GOT3 (cell line): ENCODE measurements around the gene GNA12.
"Not testable (repeated sequence)": the region's sequence is repeated elsewhere in the genome, so short reads cannot be mapped to it uniquely, and the experiment has no call there.

ENCODE experiments used
- DNase-seq: peaks from one replicate; lab custom pipeline; 2025; ENCODE audit warnings: mixed read lengths; lab: John Stamatoyannopoulos, UW

GNA12 gene

GRCh38 chr7:2711895-2712675, 132.0 kb downstream of the GNA12 start:
- DNase-seq, result no peak

- DNase-seq, result no peak
Measured at GRCh38 chr7:2710901-2711551, 133.1 kb downstream of the GNA12 start.

DNA sequence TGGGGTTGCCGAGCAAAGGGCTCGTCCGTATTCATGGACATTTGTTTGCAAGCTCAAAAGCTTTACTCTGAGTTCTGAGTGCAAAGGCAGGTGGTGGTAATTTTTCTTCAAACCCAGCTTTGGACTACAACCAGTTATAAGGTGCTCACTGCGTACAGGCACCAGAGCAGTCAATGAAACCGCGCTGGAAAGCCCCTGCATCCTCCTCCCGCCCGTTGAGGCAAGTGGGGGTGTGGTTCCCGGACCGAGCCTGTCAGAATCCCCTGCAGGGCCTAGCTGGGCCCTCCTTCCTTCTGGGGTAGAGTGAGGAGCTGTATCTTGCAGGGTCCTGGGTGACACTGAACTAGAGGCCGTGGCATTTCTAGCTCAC, 133.8 kb downstream of the GNA12 start:
- no peak for DNase-seq

- DNase-seq, result peak; percentile 35
Measured at GRCh38 chr7:2709553-2710285, 134.4 kb downstream of the GNA12 start.

DNA sequence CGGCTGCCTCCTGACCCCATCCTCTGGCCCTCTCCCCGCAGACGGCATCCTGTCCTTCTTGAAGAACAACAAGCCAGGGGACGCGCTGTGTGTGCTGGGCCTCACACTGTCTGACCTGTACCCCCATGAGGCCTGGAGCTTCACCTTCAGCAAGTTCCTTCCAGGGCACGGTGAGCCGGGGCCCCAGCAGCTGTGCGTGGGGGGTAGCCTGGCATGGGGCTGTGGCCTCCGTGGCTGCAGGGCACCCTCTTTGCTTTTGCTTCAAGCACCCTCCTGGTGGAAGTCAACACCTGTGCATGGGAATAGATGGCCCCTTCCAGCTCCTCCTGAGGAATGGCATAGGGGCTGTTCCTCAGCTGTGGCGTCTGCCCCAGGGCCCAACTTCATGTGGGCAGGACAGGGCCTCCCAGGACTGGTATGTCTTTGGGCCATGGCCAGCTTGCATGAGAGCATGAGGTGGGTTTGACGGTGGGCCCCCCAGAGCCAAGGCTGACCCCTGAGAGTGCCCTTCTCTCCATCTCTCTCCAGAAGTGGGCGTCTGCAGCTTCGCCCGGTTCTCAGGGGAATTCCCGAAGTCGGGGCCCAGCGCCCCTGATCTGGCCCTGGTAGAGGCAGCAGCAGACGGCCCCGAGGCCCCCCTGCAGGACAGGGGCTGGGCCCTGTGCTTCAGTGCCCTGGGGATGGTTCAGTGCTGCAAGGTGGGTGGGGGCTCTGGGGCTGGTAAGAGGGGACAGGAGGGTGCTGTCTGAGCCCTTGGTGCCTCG, 135.4 kb downstream of the GNA12 start:
- DNase-seq, result no peak

DNA sequence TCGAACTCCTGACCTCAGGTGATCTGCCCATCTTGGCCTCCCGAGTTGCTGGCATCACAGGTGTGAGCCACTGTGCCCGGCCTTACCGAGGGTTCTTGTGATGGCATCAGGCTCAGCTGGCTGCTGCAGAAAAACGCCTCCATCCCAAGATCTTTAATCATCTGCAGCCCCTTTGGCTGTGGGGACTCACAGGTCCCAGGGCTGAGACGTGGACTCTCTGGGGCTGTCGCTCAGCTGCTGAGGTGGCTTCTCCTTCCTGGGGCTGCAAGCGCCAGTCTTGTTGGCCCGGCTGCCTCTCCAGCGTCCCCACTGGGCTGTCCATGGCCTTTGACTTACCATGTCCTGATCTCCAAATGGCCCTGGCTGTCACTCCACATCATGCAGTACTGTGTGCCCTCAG, 136.1 kb downstream of the GNA12 start:
- DNase-seq, result no peak

- DNase-seq, result no peak
Measured at GRCh38 chr7:2707481-2707880, 136.6 kb downstream of the GNA12 start.

DNA sequence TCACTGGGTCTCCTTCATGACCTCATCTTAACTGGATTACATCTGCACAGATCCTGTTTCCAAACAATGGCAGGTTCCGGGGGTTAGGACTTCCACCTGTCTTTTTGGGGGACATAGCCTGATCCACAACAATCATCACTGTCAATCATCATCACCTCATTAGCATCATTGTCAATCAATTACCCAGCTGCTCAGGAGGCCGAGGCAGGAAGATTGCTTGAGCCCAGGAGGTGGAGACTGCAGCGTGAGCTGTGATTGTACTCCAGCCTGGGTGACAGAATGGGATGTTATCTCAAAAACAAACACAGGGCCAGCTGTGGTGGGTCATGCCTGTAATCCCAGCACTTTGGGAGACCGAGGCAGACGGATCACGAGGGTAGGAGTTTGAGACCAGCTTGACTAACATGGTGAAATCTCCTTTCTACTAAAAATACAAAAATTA, 137.4 kb downstream of the GNA12 start:
- no peak for DNase-seq

DNA sequence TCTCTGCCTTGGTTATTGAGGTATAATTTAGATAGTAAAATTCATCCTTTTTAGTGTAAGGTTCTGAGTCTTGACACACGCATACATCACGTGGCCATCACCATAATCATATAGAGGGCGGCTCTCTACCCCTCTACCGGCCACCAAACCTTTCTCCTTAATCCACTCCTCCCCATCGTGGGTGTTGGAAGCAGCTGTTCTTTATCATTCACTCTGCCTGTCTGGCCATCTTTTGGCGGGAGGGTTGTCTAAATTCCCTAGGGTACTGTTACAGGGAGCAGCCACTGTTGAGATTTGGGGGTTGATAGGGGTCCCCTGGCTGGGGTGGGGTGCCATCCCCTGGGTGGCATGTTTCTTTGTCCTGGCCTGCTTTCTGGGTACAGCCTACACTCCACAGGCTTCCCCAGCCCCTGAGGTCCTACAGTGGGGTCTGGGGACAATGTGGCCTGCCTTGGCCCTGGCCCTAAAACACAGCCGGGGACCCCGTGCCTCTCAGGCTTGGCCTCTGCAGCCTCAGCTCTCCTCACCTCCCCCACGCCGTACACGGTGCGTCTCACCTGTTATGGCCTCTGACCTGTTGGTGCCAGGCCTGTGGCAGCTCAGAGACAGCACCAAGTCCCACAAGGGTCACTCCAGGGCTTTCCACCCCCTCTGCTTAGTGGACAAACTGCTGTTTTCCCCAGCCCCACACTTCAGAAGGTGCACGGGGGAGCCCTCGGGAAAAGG, 138.6 kb downstream of the GNA12 start:
- no peak for DNase-seq

DNA sequence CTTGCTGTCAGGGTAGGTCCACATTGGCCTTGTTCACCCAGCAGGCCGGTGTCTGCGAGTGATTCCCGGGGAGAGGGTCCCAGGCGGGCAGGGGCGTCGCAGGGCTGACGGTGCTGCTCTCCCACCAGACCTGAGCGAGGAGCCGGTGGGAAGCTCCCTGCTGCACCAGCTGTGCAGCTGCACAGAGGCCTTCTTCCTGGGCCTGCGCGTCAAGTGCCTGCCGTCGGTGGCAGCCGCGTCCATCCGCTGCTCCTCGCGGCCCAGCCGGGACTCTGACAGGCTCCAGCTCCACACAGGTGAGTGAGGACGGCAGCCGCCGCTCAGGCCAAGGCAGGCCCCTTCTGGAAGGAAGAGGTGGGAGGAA, 141.5 kb downstream of the GNA12 start:
- no peak for DNase-seq

DNA sequence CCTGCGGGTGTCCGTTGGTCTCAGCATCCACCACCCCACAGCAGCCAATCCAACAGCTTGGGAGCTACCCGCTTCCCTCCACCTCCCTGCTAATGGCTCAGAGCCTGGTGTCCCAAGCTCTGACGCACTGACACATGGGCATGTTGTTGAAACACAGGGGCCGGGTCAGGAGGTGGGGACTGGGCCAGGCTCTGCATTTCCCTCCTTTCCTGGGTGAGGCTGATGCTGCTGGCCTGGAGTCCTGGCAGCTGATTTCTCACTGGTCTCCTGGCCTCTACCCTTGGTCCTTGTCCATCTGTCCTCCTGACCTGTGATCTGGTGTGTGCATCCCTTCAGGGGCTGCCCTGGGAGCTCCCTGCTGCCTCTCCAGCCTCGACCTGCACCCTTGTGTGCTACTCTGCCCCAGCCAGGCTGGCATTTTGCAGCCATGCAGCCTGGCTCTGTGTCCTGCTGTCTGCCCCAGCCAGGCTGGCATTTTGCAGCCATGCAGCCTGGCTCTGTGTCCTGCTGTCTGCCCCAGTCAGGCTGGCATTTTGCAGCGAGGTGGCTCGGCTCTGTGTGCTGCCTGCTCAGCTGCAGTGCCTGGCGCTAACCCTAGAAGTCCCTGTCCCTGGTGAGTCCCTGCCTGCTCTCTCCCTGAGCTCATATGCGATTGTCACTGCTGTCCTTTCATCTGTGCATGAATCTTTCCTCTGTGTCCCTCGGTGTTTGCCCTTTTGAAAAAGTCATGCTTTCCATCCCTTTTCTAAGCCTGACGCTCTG, 142.1 kb downstream of the GNA12 start:
- DNase-seq, result peak; percentile 45

GRCh38 chr7:2701424-2701823, 142.7 kb downstream of the GNA12 start:
- DNase-seq, result no peak

GRCh38 chr7:2700141-2700850, 143.8 kb downstream of the GNA12 start:
- DNase-seq, result no peak

- DNase-seq, result no peak
Measured at GRCh38 chr7:2699289-2699620, 144.9 kb downstream of the GNA12 start.

DNA sequence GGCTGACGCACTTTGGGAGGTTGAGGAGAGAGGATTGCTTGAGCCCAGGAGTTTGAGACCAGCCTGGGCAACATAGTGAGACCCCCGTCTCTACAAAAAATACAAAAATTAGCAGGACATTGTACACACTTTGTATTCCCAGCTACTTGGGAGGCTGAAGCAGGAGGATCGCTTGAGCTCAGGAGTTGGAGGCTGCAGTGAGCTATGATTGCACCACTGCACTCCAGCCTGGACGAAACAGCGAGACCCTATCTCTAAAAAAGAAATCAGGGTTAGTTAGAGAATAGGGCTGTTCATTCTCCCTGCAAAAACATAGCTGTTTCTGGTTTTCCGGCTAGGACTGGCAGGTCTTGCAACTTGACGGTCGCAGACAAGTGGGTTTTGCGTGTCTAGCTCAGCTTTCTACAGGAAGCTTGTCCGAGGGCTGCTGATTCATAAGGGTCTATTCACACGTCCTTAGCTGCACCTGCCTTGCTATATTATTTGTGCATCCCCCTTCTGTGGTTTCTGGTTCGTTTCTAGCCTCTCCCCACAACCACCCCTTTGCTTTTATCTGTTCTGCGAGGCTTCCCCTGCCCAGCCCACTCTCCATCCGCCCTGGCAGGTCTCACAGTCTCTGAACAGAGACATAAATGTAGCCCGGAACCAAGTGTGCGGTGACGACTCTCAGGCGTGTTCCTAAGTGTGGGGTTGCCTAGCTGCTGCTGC, 145.4 kb downstream of the GNA12 start:
- DNase-seq, result no peak

- DNase-seq, result not testable (repeated sequence)
Measured at GRCh38 chr7:2694122-2694436, 150.0 kb downstream of the GNA12 start.

DNA sequence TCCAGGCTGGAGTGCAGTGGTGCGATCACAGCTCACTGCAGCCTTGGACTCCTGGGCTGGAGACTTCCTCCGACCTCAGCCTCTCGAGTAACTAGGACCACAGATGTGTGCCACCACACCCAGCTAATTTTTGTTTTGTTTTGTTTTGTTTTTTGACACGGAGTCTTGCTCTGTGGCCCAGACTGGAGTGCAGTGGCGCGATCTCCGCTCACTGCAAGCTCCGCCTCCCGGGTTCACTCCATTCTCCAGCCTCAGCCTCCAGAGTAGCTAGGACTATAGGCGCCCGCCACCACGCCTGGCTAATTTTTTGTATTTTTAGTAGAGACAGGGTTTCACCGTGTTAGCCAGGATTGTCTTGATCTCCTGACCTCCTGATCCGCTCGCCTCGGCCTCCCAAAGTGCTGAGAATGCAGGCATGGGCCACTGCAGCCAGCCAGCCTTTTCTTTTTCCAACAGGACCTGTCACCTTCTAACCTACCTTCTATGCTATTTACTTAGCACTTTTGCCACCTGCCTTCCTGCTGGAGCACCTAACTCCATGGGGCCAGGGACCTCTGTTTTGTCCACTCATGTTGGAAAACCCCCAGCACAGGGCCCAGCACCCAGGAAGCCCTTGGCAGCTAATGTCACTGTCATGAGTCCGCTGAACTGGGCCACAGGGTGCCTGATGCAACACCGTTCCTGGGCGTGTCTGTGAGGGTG, 150.5 kb downstream of the GNA12 start:
- not testable (repeated sequence) for DNase-seq

DNA sequence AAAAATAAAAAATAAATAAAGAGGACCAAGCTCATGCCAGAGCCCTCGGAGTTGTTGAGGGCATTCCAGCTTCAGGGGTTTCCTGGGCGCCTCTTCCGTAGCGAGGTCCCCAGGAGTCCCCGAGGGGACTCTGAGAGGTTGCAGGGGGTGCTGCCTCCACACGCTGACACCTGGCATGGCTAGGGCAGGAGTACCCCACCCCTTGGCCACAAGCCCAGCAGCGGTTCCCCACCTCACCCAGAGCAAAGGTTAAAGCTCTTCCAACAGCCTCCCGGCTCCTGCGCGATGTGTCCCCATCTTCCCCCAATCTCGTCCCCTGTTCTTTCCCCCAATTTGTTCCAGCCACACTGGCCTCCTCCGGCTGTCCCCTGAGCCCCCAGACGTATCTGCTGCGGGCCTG, 151.6 kb downstream of the GNA12 start:
- DNase-seq, result no peak

- DNase-seq, result not testable (repeated sequence)
Measured at GRCh38 chr7:2691932-2692439, 152.1 kb downstream of the GNA12 start.
